ENCODE results near the gene TCF4.

Gene TCF4

GRCh38 chr18:55403421-55403949 lies 184.5 kb downstream of the TCF4 start:
- no peak for DNase-seq

- DNase-seq: no peak
These were observed 185.1 kb downstream of the TCF4 start for GRCh38 chr18:55402731-55403405.

DNA sequence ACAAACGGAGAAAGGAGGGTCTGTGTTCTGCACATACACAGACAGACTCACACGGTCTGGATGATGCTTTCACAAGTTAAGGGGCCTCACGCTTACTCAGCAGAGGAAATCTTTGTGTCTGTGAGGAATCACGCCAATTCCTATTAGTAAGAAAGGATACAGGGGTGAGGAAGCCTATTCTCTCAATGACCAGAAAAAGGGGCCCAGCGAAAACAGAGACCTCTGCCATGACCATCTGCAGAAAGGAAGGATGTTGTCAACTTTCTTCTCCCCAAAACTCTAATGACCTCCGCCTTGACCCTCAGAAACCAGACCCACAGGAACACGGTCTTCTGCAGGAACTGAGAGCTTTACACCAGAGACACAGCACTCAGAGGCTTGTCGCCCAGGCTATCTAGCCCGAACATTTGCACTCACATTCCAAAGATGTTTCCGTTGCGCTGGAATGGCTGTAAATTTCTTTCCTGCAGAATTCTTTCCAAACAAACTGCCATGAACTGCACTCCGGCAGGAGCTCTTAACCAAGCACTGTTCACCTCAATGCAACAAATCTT lies 186.3 kb downstream of the TCF4 start:
- DNase-seq: no peak

DNA sequence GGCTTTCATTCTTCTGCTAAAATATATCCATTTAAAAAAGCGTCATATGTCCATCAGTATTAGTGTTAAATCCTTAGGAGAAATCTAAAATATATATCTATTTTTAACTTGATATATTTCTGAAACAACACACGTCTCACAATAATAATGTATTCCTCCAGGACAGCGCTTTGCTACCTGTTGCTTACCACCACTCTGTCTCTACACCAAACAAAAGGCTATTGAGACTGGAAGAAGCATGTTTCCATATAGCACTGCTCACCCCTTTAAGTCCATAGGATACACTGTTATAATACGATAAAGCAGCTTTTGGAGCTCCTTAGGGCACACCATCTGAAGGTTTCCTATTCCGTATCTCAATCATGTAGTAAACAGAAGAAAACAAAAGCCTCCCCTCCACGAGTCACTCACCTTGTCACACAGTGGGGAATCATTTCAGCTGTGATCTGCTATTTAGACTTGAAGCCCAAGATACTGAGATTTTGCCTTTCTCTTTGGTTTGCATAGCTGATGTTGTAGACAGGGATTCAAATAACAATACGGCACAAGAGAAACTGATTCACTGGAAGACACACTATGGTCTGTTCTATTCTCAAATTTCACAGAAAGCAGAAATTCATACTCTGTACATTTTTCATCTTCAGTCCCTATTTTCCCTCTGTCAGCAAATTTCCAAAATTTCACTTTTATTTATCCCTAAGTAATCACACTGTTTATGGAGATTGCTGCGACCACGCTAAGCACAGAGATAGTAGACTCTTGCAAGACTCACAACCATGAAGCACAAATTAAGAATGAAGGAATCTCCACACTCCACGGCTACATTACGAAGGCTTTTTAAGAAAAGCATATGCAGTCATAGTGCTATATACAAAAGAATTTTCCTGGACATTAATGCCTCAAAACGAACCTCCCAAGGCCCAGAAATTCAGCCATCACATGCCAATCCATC lies 187.1 kb downstream of the TCF4 start:
- no peak for DNase-seq

GRCh38 chr18:55400081-55400480 lies 187.9 kb downstream of the TCF4 start:
- no peak for DNase-seq

DNA sequence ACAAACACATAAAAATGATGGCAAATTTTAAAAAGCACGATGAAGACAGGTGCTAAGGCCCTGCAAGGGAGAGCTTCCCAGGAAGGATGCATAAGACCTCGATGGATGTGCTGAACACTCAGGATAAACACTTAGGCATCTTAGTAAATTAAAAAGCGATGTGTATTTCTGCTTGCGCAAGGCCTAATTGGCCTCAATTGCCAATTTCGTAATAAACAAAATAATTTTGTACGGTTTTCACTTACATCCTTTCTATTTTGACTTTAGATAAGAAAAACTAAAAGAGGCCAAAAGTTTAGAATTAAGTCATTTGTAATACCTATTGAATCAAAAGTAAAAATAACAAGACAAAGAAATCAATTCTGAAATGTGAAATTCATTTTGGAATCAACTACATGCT lies 189.1 kb downstream of the TCF4 start:
- no peak for DNase-seq

DNA sequence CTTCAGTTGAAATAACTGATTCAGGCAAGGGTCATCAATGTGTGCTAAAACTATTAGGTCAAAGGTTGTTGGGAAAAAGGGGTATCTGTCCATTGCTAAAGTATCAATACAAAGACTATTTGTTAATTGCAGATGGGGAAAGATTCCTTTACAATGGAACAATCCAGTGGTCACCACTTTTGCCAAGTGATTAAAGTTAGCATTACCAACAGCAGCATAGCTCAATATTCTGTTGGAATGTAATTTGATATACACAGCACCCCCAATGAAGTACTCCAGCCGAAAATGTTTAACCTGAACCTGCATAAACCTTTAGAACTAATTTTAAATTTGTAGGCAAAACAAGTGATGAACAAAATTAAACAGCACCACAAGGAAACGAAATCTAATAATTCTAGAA lies 191.0 kb downstream of the TCF4 start:
- DNase-seq: no peak

- DNase-seq: no peak
These were observed 191.6 kb downstream of the TCF4 start for GRCh38 chr18:55396267-55396905.

GRCh38 chr18:55395799-55396198 lies 192.2 kb downstream of the TCF4 start:
- DNase-seq: no peak

DNA sequence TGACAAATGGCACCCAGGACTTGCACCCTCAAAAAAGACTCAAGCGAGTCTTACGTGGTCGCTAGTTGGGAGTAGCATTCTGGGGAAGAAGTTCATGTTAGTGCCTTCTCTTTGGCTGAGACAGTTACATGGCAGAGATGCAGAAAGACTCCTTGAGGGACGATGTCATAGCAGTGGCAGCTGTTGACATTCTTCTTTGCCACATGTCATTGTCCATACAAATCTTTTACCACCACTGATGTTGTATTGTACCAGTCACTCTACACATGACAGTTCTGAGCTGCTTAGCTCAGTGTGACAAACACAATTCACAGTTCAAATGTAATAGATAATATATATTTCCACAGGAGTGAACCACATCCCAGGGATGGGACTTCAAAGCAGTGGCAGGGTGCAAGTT lies 197.1 kb downstream of the TCF4 start:
- no peak for DNase-seq

- DNase-seq: no peak
These were observed 200.6 kb downstream of the TCF4 start for GRCh38 chr18:55387139-55387984.

DNA sequence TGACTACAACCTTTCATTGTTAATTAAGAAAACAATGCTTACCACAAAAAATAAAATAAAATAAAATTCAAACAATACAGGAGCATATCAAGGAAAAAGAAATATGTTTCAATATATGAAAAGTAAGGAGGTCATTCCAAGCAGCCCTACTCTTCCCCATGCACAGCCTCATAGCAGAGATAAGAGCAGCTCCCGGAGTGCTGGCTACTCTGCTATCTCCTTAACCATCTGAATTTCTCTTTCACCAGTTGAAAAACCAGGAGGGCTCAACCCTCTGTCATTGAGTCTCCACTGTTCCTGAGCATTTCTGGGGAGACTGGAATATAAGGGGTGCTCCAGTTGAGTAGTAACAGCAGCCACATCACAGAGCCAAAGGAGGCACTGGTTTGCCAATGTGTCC lies 201.4 kb downstream of the TCF4 start:
- DNase-seq: no peak

GRCh38 chr18:55385770-55386169 lies 202.2 kb downstream of the TCF4 start:
- DNase-seq: no peak

DNA sequence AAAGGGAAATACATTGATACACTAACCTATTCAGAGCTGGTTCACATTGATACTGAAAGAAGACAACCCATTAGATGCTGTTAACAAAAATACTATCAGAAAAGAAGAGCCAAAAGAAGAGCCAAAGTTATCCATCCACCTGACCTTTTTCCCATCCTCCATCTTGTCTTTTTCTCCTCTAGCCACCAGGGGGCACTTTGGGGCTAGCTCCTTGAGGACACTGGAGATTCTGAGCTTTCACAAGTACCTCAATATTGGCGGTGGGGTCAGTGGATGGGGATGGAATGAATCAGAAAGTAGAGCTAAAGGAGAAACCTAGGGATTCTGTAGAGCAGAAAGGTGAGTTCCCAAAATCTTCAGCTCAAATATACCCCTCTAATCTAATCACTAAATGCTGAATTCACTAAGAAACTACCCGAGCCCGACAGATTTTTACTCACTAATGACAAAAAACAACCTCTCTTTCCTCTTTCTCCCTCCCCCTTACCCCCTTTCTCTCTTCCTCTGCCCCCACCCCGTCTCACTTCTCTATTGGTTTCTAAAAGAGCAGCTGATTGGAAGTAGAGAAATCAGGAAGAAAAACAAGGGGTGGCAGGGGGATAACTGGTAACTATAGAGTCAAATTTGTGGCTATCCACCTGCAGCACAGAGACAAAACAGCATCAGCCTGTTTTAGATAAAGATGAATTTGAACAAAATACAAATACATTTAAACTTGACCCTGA lies 203.3 kb downstream of the TCF4 start:
- no peak for DNase-seq

GRCh38 chr18:55384115-55384514 lies 203.9 kb downstream of the TCF4 start:
- no peak for DNase-seq

DNA sequence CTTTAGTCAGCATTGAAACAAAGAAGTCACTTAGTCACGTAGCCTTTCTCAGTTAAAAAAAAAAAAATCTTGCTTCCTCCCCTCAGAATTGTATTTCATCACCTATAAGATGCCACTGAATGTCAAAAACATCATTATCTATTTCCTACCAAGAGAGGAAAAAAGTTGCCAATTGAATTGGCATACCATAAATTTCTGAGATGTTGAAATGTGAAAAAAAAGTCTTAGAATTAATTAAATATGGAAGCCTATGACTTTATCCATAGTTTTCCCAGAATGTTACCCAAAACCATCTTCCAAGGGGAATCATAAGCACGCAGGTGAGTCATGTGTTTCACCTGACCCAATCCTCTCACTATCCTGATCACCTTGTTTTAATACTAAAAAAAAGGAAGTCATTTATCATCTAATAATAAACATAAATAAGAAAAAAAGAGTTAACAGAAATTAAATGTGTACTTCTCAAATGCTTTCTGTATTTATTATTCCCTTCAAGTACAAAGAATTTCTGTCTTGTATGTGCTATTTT lies 205.7 kb downstream of the TCF4 start:
- no peak for DNase-seq

DNA sequence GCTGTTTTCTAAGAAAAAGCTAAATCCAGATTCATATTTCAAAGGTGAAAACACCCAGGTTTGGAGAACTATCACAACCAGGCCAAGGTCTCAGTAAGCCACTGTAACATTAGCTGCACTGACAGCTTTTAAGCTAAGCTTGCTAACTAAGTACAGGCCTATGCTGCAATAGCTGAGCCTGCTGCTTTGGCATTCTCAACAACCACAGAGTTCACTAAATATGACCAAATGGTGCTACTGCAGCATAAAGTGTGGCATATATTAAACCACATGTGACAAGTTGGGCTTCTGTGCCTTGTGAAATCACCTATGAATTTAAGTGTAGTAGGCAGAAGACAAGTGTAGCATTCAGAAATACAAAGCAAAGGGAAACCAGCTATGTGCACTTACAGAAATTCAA lies 206.7 kb downstream of the TCF4 start:
- no peak for DNase-seq

DNA sequence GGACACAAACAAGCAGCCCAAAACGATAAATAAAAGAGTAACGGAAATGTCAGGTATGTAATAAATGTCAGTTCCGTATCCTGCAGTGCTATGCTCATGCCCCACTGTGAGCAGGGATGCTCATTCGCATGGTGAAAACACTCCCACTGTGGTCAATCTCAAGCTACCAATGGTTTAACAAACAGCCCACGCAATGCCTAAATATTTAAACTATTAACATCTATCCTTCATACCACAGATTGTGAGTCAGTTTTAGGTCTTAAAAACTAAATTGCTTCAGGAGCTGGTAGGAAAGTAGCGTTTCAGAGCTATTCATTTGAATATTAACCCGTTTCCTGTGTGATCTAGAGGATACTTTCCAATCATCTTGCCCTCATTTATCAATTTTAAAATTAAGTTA lies 207.4 kb downstream of the TCF4 start:
- no peak for DNase-seq

- DNase-seq: no peak
These were observed 211.6 kb downstream of the TCF4 start for GRCh38 chr18:55376387-55376786.

DNA sequence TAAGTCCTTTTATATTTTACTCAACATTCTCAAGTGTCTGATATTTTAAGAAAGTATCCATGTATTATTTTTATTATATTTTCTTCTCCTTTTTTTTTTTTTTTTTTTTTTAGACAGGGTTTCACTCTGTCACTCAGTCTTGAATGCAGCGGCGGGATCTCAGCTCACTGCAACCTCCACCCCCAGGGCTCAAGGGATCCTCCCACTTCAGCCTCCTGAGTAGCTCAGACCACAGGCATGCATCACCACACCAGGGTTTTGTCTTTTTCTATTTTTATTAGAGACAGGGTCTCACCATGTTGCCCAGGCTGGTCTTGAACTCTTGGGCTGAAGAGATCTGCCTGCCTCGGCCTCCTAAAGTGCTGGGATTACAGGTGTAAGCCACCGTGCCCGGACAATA lies 212.1 kb downstream of the TCF4 start:
- DNase-seq: no peak

- DNase-seq: no peak
These were observed 213.3 kb downstream of the TCF4 start for GRCh38 chr18:55374741-55375140.
